Progenitor cell of endocrine pancreas (in vitro differentiated cells): ENCODE data around the gene DMXL2. TPM values are rescaled to one million over a fixed set of nuclear protein-coding genes. Genes with fewer than 3 reads are reported as not detected.

Experiments used
- DNase-seq: peaks from one replicate; pipeline ENCODE4 v3.0.0; 2021; ENCODE audit warnings: low spot score; ENCODE audit not compliant: unreplicated experiment
- H3K27ac Mint-ChIP-seq: 2 replicates; pipeline ENCODE4 v1.8.0; 2021; ENCODE audit warnings: mild to moderate bottlenecking, moderate library complexity, mixed read lengths
- H3K27me3 Mint-ChIP-seq: 2 replicates; pipeline ENCODE4 v1.8.0; 2021; ENCODE audit warnings: mixed read lengths
- H3K36me3 Mint-ChIP-seq: 2 replicates; pipeline ENCODE4 v1.8.0; 2022; ENCODE audit warnings: mixed read lengths; ENCODE audit not compliant: insufficient read depth
- H3K4me1 Mint-ChIP-seq: 2 replicates; pipeline ENCODE4 v1.8.0; 2021; ENCODE audit warnings: low read depth, mixed read lengths
- H3K4me3 Mint-ChIP-seq: 2 replicates; pipeline ENCODE4 v1.8.0; 2021; ENCODE audit warnings: low read depth, mild to moderate bottlenecking, moderate library complexity, mixed read lengths
- H3K9me3 Mint-ChIP-seq: 2 replicates; pipeline ENCODE4 v1.8.0; 2021; ENCODE audit warnings: low read depth, mixed read lengths
- total RNA-seq: library from RNA; stranded (reverse); gene quantifications from 2 replicates; pipeline ENCODE4 v1.2.1, GENCODE V29; 2021
- TF ChIP-seq, protein P1 (sequence below): fragments of 200-600 bp; sonication (generic); IDR thresholded peaks from one replicate; pipeline ENCODE4 v1.5.0; 2021; ENCODE audit warnings: antibody characterized with exemption, mild to moderate bottlenecking; ENCODE audit not compliant: unreplicated experiment

The DMXL2 gene
- total RNA-seq, 1 donor from 2014 or later = 43.3 TPM

DNA sequence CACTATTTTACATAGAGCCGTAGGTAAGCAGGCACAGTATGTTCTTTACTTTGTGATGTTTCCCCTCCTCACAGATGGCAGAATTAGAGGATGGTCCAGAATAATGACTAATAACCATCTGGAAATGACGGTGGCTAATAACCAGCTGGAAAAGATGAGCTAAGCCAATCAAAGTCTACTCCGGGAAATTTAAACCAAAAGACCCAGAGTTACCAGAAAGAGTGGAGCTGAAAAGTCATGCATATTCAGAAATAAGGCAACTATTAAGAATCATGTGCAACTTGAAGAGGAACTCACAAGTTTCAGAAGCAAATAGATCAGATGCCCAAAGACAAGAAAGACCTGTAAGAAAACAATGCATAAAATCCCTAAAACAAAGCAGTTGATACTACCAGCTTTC, 33.6 kb downstream of the DMXL2 start:
- Mint-ChIP-seq H3K36me3 (peaks cover 22% of the 10 kb centered on the region), H3K4me1 (no peaks in the 10 kb centered on the region), H3K9me3 (peaks cover 37% of the 10 kb centered on the region), H3K27me3 (no peaks in the 10 kb centered on the region), H3K27ac (no peak overlapping the region), H3K4me3 (no peak overlapping the region)
- TF ChIP-seq, protein P1, sequence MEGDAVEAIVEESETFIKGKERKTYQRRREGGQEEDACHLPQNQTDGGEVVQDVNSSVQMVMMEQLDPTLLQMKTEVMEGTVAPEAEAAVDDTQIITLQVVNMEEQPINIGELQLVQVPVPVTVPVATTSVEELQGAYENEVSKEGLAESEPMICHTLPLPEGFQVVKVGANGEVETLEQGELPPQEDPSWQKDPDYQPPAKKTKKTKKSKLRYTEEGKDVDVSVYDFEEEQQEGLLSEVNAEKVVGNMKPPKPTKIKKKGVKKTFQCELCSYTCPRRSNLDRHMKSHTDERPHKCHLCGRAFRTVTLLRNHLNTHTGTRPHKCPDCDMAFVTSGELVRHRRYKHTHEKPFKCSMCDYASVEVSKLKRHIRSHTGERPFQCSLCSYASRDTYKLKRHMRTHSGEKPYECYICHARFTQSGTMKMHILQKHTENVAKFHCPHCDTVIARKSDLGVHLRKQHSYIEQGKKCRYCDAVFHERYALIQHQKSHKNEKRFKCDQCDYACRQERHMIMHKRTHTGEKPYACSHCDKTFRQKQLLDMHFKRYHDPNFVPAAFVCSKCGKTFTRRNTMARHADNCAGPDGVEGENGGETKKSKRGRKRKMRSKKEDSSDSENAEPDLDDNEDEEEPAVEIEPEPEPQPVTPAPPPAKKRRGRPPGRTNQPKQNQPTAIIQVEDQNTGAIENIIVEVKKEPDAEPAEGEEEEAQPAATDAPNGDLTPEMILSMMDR = no peak
- no peak for DNase-seq

DNA sequence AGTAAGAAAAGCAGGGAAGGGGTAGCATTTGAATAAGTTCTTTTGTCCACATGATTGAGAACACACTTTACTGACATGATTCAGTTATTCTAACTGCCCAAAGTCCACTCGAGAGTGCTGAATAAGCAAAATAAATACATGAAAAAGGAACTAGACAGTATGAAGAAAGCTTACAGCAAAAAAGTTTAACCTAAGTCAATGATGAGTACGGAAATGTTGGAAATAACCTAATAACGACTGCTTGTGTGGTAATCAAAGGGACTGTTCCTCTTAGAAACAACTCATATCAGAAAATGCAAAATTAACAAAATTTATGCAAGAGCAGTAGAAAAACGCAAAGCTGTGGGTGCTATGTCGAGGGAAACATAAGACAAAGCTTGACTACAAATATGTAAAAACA, 36.6 kb downstream of the DMXL2 start:
- Mint-ChIP-seq H3K27ac (no peak overlapping the region), H3K4me3 (no peak overlapping the region), H3K36me3 (peaks cover 20% of the 10 kb centered on the region), H3K9me3 (peaks cover 29% of the 10 kb centered on the region), H3K4me1 (no peaks in the 10 kb centered on the region), H3K27me3 (no peaks in the 10 kb centered on the region)
- no peak for DNase-seq
- TF ChIP-seq, protein P1 = no peak

DNA sequence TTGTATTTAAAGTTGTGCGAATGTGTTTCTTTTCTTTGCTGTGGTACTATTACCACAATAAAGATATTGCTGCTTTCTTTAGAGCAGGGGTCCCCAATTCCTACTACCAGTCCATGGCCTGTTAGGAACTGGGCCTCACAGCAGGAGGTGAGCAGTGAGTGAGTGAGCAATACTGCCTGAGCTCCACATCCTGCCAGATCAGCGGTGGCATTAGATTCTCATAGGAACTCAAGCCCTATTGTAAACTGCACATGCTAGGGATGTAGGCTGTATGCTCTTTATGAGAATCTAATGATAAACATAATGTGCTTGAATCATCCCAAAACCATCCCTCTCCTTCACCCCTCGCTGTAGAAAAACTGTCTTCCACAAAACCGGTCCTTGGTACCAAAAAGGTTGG, 41.6 kb downstream of the DMXL2 start:
- Mint-ChIP-seq H3K4me3 (no peak overlapping the region), H3K27me3 (no peaks in the 10 kb centered on the region), H3K27ac (peak overlapping the region; percentile 4), H3K36me3 (peaks cover 6% of the 10 kb centered on the region), H3K4me1 (peaks cover 1% of the 10 kb centered on the region), H3K9me3 (peaks cover 9% of the 10 kb centered on the region)
- TF ChIP-seq, protein P1 = no peak
- no peak for DNase-seq

DNA sequence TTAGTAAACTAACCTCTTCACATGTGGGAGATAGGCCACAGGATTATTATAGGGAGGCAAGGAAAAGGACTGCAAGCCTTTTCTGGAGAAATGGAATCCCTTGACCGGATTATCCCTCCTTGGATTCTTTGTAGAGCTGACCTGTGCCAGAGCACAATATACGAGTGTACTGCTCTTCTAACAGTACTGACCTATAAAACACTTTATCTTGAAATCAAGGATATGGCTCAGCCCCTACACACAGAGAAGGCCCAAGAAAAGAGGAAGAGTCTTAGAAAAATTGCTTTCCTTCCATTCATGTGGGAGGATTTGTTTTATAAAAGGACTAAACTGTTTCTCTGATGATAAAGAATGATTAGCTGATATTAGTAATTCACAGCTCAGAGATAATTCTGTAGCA, 42.2 kb downstream of the DMXL2 start:
- no peak overlapping the region for H3K27ac Mint-ChIP-seq
- peaks cover 5% of the 10 kb centered on the region for H3K9me3 Mint-ChIP-seq
- H3K4me3 Mint-ChIP-seq = no peak overlapping the region
- peaks cover 1% of the 10 kb centered on the region for H3K4me1 Mint-ChIP-seq
- DNase-seq = no peak
- no peaks in the 10 kb centered on the region for H3K27me3 Mint-ChIP-seq
- H3K36me3 Mint-ChIP-seq = peaks cover 2% of the 10 kb centered on the region
- TF ChIP-seq, protein P1 = no peak

DNA sequence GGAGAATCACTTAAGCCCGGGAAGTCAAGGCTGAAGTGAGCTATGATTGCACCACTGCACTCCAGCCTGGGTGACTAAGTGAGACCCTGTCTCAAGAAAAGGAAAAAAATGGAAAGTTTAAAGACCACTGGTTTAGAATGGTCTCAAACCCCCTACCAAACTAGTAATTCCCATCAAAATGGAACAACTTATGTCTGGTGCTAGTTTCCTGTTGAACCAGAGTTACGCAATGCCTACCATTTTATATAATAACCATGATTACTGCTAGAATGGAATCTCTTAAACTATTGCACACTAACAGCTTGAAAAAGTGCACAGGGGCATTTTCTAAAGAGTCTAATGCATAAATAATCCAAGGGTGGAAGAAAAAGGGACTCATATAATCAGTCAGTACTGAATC, 43.6 kb downstream of the DMXL2 start:
- DNase-seq = no peak
- H3K9me3 Mint-ChIP-seq = peaks cover 5% of the 10 kb centered on the region
- TF ChIP-seq, protein P1 = no peak
- H3K36me3 Mint-ChIP-seq = peaks cover 2% of the 10 kb centered on the region
- H3K4me1 Mint-ChIP-seq = peaks cover 1% of the 10 kb centered on the region
- H3K4me3 Mint-ChIP-seq = no peak overlapping the region
- no peak overlapping the region for H3K27ac Mint-ChIP-seq
- H3K27me3 Mint-ChIP-seq = no peaks in the 10 kb centered on the region
